ENCODE measurements around the gene CBX2. TPM values are rescaled to one million over a fixed set of nuclear protein-coding genes. Genes with fewer than 3 reads are reported as not detected.
A peak's percentile ranks its signal among the peaks of the same experiment; 100 is the strongest.

The CBX2 gene
- total and polyA plus RNA-seq, 7 experiments from 2014 or later, result 0.24 to 4.4 (median 0.41) TPM; not detected in 1

DNA sequence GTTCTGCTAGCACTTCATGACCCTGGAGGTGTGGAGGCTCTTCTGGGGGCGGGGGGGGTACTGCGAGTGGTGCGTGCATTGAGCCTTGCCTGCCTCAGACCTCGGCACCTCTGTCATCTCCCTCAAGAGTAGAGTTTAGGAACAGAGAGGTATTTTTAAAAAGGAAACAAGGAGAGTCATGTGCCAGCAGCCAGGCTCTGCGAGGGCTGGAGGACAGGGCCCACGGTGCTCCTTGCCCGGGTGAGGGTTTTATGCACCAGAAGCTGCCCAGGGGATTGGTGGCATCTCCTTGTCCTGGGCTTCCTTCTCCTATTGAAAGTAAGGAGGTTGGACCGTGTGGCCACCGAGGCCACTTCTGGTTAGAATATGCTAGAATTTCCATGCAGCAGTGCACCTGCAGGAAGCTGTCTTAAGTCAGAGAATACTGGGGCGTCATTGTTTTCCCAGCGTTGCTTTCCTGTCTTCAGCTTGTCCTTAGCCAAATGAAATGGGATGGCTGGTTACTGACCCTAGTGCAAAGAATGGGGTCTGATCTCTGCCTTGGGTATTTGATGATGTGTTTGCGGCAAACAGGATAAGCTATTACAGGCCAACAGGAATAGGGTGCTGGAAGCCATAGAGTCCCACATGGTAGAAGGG lies 3.2 kb downstream of the CBX2 start:
- Mint-ChIP-seq H3K27ac (peak overlapping the region in 1 of 9 donors; percentile 17), H3K9me3 (peaks cover 0 to 1% (median 0%) of the 10 kb centered on the region in 11 donors), H3K4me3 (peak overlapping the region in 1 of 10 donors; percentile 22), H3K4me1 (peaks cover 10 to 37% (median 24%) of the 10 kb centered on the region in 7 donors), H3K27me3 (peaks cover 41 to 74% (median 61%) of the 10 kb centered on the region in 5 donors), H3K36me3 (no peaks in the 10 kb centered on the region)
- intact Hi-C loops (cut with micrococcal nuclease), result no loop called here
- Histone ChIP-seq H3K36me3 (ENCODE audit: control insufficient read depth in 2 of 3, insufficient read depth in 3 of 3, low read length in 3 of 3) (no peaks in the 10 kb centered on the region), H3K9me3 (ENCODE audit: control insufficient read depth in 2 of 3, low read length in 3 of 3) (no peaks in the 10 kb centered on the region), H3K4me3 (ENCODE audit: low read length) (no peak overlapping the region), H3K27me3 (ENCODE audit: control insufficient read depth in 2 of 2, insufficient read depth in 2 of 2, low read length in 2 of 2) (peaks cover 11 to 23% of the 10 kb centered on the region in 2 donors), H3K27ac (ENCODE audit: low read depth, low read length) (no peak overlapping the region), H3K4me1 (ENCODE audit: control insufficient read depth in 2 of 2, insufficient read depth in 2 of 2, low read length in 2 of 2) (peaks cover 7 to 10% of the 10 kb centered on the region in 2 donors)
- CTCF ChIA-PET, result interaction anchor here (0.7 to 0.9 kb wide), 2 partner anchors 8 to 420 kb away, joined by 3 read pairs; no protein-coding TSS in a partner anchor
- POLR2A ChIA-PET, result interaction anchor here (1.4 kb wide), 1 partner anchor 31 kb away, joined by 4 read pairs; no protein-coding TSS in a partner anchor
- DNase-seq (no peak), ATAC-seq (no peak)

DNA sequence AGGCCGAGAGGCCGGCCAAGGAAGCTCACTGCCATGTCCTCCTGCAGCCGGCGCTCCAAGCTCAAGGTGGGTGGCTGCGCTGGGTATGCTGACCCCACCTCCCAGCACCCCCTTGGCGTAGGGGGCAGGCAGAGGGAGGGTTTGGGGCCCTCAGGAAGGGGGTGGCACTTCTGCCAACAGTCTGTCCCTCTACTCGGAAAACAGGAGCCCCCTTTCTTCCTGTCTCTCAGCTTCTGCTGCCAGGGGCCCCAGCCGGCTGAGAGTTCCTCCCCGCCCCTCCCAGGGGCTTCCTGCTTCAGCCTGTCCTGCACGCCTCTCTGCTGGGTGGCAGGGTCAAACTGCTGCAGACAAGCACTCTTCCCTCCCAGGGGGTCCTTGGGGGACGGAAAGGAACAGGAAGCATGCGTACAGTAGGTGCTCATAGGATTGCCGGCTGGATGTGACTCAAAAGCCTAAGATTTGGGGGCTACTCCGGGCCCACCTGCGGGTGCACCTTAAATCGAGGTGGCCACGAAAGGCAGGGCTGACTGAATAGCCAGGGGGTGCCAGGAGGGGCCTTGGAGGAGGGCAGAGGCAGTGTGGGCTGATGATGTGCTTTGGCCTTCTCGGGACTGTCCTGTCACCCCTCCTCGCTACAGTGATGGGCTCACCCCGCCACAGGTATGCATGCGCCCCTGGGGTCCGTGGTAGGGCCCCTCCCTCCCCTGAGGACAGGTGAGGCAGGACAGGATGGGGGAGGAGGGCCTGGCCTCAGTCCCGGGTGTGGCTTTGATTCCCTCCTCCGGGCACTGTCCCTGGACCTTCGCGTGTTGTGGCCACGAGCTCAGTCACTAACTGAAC lies 4.0 kb downstream of the CBX2 start:
- peaks cover 38 to 74% (median 61%) of the 10 kb centered on the region in 5 donors for H3K27me3 Mint-ChIP-seq
- H3K27ac Mint-ChIP-seq, result no peak overlapping the region
- DNase-seq, result no peak
- no peak overlapping the region for H3K27ac ChIP-seq (ENCODE audit: low read depth, low read length)
- peaks cover 4 to 19% of the 10 kb centered on the region in 2 donors for H3K27me3 ChIP-seq (ENCODE audit: control insufficient read depth in 2 of 2, insufficient read depth in 2 of 2, low read length in 2 of 2)
- CTCF ChIA-PET, result interaction anchor here (0.7 to 1.2 kb wide), 4 partner anchors 7 to 421 kb away, joined by 3 read pairs; no protein-coding TSS in a partner anchor
- H3K36me3 Mint-ChIP-seq, result no peaks in the 10 kb centered on the region
- no peak for ATAC-seq
- POLR2A ChIA-PET, result interaction anchor here (0.6 to 1.4 kb wide), 2 partner anchors 23 to 30 kb away, joined by 3 to 4 read pairs; no protein-coding TSS in a partner anchor
- no peaks in the 10 kb centered on the region for H3K36me3 ChIP-seq (ENCODE audit: control insufficient read depth in 2 of 3, insufficient read depth in 3 of 3, low read length in 3 of 3)
- peaks cover 0 to 1% (median 0%) of the 10 kb centered on the region in 11 donors for H3K9me3 Mint-ChIP-seq
- no peak overlapping the region for H3K4me3 ChIP-seq (ENCODE audit: low read length)
- H3K4me1 Mint-ChIP-seq, result peaks cover 6 to 32% (median 17%) of the 10 kb centered on the region in 7 donors
- H3K9me3 ChIP-seq (ENCODE audit: control insufficient read depth in 2 of 3, low read length in 3 of 3), result no peaks in the 10 kb centered on the region
- peaks cover 7 to 9% of the 10 kb centered on the region in 2 donors for H3K4me1 ChIP-seq (ENCODE audit: control insufficient read depth in 2 of 2, insufficient read depth in 2 of 2, low read length in 2 of 2)
- intact Hi-C loops (cut with micrococcal nuclease), result no loop called here
- peak overlapping the region in 2 of 10 donors; percentile 19 to 22 for H3K4me3 Mint-ChIP-seq

DNA sequence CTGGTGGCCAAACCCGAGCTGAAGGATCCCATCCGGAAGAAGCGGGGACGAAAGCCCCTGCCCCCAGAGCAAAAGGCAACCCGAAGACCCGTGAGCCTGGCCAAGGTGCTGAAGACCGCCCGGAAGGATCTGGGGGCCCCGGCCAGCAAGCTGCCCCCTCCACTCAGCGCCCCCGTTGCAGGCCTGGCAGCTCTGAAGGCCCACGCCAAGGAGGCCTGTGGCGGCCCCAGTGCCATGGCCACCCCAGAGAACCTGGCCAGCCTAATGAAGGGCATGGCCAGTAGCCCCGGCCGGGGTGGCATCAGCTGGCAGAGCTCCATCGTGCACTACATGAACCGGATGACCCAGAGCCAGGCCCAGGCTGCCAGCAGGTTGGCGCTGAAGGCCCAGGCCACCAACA lies 5.9 kb downstream of the CBX2 start:
- no peak for ATAC-seq
- DNase-seq, result no peak
- H3K36me3 Mint-ChIP-seq, result no peaks in the 10 kb centered on the region
- intact Hi-C loops (cut with micrococcal nuclease), result no loop called here
- H3K27me3 ChIP-seq (ENCODE audit: control insufficient read depth in 2 of 2, insufficient read depth in 2 of 2, low read length in 2 of 2), result peaks cover 6 to 8% of the 10 kb centered on the region in 2 donors
- H3K27me3 Mint-ChIP-seq, result peaks cover 48 to 88% (median 74%) of the 10 kb centered on the region in 5 donors
- no peaks in the 10 kb centered on the region for H3K36me3 ChIP-seq (ENCODE audit: control insufficient read depth in 2 of 3, insufficient read depth in 3 of 3, low read length in 3 of 3)
- H3K9me3 Mint-ChIP-seq, result no peaks in the 10 kb centered on the region
- no peak overlapping the region for H3K4me3 ChIP-seq (ENCODE audit: low read length)
- POLR2A ChIA-PET, result no interaction called here
- no peak overlapping the region for H3K27ac Mint-ChIP-seq
- H3K27ac ChIP-seq (ENCODE audit: low read depth, low read length), result no peak overlapping the region
- peaks cover 2 to 21% (median 9%) of the 10 kb centered on the region in 7 donors for H3K4me1 Mint-ChIP-seq
- CTCF ChIA-PET, result interaction anchor here (0.6 kb wide), 1 partner anchor 40 kb away, joined by 3 read pairs; no protein-coding TSS in a partner anchor
- H3K4me1 ChIP-seq (ENCODE audit: control insufficient read depth in 2 of 2, insufficient read depth in 2 of 2, low read length in 2 of 2), result peaks cover 0 to 1% of the 10 kb centered on the region in 2 donors
- no peaks in the 10 kb centered on the region for H3K9me3 ChIP-seq (ENCODE audit: control insufficient read depth in 2 of 3, low read length in 3 of 3)
- no peak overlapping the region for H3K4me3 Mint-ChIP-seq

DNA sequence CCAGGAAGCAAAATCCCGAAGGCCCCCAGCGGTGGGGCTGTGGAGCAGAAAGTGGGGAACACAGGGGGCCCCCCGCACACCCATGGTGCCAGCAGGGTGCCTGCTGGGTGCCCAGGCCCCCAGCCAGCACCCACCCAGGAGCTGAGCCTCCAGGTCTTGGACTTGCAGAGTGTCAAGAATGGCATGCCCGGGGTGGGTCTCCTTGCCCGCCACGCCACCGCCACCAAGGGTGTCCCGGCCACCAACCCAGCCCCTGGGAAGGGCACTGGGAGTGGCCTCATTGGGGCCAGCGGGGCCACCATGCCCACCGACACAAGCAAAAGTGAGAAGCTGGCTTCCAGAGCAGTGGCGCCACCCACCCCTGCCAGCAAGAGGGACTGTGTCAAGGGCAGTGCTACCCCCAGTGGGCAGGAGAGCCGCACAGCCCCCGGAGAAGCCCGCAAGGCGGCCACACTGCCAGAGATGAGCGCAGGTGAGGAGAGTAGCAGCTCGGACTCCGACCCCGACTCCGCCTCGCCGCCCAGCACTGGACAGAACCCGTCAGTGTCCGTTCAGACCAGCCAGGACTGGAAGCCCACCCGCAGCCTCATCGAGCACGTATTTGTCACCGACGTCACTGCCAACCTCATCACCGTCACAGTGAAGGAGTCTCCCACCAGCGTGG lies 6.5 kb downstream of the CBX2 start:
- H3K27me3 ChIP-seq (ENCODE audit: control insufficient read depth in 2 of 2, insufficient read depth in 2 of 2, low read length in 2 of 2), result peaks cover 3 to 9% of the 10 kb centered on the region in 2 donors
- no peak overlapping the region for H3K27ac ChIP-seq (ENCODE audit: low read depth, low read length)
- H3K4me3 ChIP-seq (ENCODE audit: low read length), result no peak overlapping the region
- Mint-ChIP-seq H3K36me3 (no peaks in the 10 kb centered on the region), H3K4me1 (peaks cover 0 to 17% (median 8%) of the 10 kb centered on the region in 7 donors), H3K9me3 (no peaks in the 10 kb centered on the region), H3K27me3 (peaks cover 48 to 88% (median 74%) of the 10 kb centered on the region in 5 donors), H3K4me3 (no peak overlapping the region), H3K27ac (no peak overlapping the region)
- H3K9me3 ChIP-seq (ENCODE audit: control insufficient read depth in 2 of 3, low read length in 3 of 3), result no peaks in the 10 kb centered on the region
- no peaks in the 10 kb centered on the region for H3K4me1 ChIP-seq (ENCODE audit: control insufficient read depth in 2 of 2, insufficient read depth in 2 of 2, low read length in 2 of 2)
- DNase-seq (no peak), ATAC-seq (no peak)
- POLR2A ChIA-PET, result no interaction called here
- H3K36me3 ChIP-seq (ENCODE audit: control insufficient read depth in 2 of 3, insufficient read depth in 3 of 3, low read length in 3 of 3), result no peaks in the 10 kb centered on the region
- intact Hi-C loops (cut with micrococcal nuclease), result loop anchor here in 1 of 2 donors (5.0 kb wide), 2 partner anchors 133 to 188 kb away; no protein-coding TSS in a partner anchor
- CTCF ChIA-PET, result no interaction called here

DNA sequence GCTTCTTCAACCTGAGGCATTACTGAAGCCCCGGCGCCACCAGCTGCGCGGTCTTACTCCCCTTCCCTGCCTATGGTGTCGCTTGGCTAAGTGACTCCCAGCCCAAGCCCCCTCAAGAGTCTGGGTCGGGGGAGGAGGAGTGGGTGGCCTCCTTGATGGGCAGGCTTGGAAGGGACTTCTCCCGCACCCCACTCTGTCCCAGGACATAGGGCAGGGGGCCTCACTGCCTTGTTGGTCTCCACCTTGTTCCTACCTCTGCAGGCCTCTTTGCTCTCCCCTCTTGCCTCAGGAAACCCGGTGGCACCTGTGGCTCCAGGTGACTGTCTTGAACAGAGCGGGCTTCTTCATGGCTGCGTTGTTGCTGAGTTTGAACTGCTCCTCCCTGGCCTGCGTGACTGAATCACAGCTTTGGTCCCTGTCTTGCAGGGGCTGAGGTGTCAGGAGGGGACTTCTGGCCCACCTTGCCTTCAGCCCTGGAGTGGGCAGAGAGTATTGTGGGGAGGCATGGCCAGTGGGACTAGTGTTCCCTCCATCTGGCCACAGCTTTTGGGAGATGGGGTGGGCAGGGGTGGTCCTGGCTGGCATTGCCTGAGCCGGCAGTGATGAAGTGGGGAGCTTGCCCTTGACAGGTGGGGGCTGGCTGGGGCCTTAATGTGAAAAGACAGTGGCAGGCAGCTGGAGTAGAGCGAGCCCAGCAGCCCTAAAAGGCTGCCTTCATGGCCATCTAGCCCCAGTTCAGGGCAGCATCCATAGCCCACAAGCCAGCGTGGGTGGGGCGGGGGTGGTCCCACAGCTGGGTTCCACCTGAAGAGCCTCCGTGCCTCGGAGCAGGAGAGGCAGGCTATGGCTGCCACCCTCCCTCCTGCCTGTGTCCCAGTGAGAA lies 7.3 kb downstream of the CBX2 start:
- no peaks in the 10 kb centered on the region for H3K36me3 Mint-ChIP-seq
- Histone ChIP-seq H3K4me1 (ENCODE audit: control insufficient read depth in 2 of 2, insufficient read depth in 2 of 2, low read length in 2 of 2) (peaks cover 0 to 3% of the 10 kb centered on the region in 2 donors), H3K27me3 (ENCODE audit: control insufficient read depth in 2 of 2, insufficient read depth in 2 of 2, low read length in 2 of 2) (peaks cover 3 to 6% of the 10 kb centered on the region in 2 donors), H3K36me3 (ENCODE audit: control insufficient read depth in 2 of 3, insufficient read depth in 3 of 3, low read length in 3 of 3) (no peaks in the 10 kb centered on the region), H3K4me3 (ENCODE audit: low read length) (no peak overlapping the region), H3K27ac (ENCODE audit: low read depth, low read length) (no peak overlapping the region), H3K9me3 (ENCODE audit: control insufficient read depth in 2 of 3, low read length in 3 of 3) (no peaks in the 10 kb centered on the region)
- peak overlapping the region in 1 of 9 donors; percentile 52 for H3K27ac Mint-ChIP-seq
- no peaks in the 10 kb centered on the region for H3K9me3 Mint-ChIP-seq
- DNase-seq (no peak), ATAC-seq (no peak)
- H3K27me3 Mint-ChIP-seq, result peaks cover 43 to 80% (median 66%) of the 10 kb centered on the region in 5 donors
- CTCF ChIA-PET, result no interaction called here
- peaks cover 0 to 13% (median 8%) of the 10 kb centered on the region in 7 donors for H3K4me1 Mint-ChIP-seq
- POLR2A ChIA-PET, result interaction anchor here (1.0 kb wide), 1 partner anchor 9 kb away, joined by 4 read pairs; no protein-coding TSS in a partner anchor
- intact Hi-C loops (cut with micrococcal nuclease), result loop anchor here in 1 of 2 donors (5.0 kb wide), 2 partner anchors 132 to 187 kb away; no protein-coding TSS in a partner anchor
- peak overlapping the region in 1 of 10 donors; percentile 39 for H3K4me3 Mint-ChIP-seq
